ENCODE results near the gene ALPK3. TPM values are rescaled to one million over a fixed set of nuclear protein-coding genes. Genes with fewer than 3 reads are reported as not detected.

The ALPK3 gene
- total and polyA plus RNA-seq, 4 experiments from 2014 or later = 0.01 to 0.58 (median 0.26) TPM; not detected in 1

DNA sequence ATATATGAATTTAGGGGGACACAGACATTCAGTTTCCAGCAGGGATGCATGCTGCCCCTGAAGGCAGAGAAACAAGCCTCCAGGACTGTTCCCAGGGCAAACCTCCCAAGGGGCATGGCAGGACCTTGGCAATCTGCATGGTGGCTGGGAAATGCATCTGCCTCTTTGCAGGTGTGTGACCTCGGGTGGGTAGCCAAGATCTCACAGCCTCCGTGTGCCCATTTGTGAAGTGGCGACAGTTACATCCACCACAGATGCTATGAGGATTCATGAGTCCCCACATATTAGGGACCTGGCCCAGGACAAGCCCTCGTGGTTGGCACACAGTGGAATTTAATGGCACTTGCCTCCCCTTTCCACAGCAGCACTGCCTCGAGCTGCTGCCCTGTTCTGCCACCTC is 97.2 kb downstream of the ALPK3 start:
- no peaks in the 10 kb centered on the region for H3K27me3 ChIP-seq (ENCODE audit: insufficient read depth, low read length)
- H3K4me1 ChIP-seq (ENCODE audit: insufficient read depth, low read length) = no peaks in the 10 kb centered on the region
- intact Hi-C loops (cut with micrococcal nuclease) = no loop called here
- POLR2A ChIA-PET (ENCODE audit: partially characterized antibody) = no interaction called here
- Mint-ChIP-seq H3K9me3 (peaks cover 0 to 2% (median 0%) of the 10 kb centered on the region in 8 donors), H3K4me3 (no peak overlapping the region), H3K27me3 (peaks cover 6 to 10% of the 10 kb centered on the region in 2 donors), H3K36me3 (no peaks in the 10 kb centered on the region), H3K27ac (no peak overlapping the region), H3K4me1 (peaks cover 0 to 2% (median 0%) of the 10 kb centered on the region in 4 donors)
- H3K27ac ChIP-seq (ENCODE audit: low read depth, low read length) = no peak overlapping the region
- no peaks in the 10 kb centered on the region for H3K9me3 ChIP-seq (ENCODE audit: control insufficient read depth in 1 of 2, low read length in 2 of 2)
- CTCF ChIA-PET (ENCODE audit: partially characterized antibody) = no interaction called here
- no peak overlapping the region for H3K4me3 ChIP-seq (ENCODE audit: low read length in 2 of 2)
- H3K36me3 ChIP-seq (ENCODE audit: insufficient read depth, low read length) = no peaks in the 10 kb centered on the region
- no peak for DNase-seq

DNA sequence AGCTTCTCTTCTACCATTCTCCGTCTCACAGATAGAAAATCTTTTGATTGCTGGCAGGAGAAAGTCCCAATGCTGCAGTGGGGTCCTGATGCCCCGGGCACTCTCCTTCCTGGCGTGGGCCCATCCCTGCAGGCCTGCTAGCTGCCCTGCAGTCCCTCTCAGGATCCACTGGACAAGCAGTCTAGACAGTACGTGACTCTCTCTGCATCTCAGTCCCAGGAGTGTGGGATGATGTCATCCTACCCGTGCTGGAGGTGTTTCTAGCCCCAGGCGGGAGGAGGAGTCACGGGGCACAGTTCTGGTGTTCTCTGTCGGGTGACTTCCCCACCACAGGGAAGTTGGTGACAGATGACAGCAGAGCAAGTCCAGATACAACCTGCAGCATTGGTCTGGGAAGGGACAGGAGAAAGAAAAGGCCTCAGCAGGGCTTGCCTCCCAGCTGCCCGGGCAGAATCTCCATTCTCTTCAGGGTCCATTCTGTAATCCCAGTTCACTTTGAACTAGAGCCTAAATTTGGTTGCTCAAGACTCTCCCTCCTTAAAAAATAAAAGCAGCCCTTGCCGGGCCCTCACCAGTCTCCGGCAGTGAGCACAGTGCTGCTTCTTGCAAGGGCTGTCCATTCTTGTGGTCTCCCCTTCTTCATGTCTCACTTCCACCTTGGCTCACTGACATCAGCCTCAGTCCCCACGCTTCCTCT is 97.9 kb downstream of the ALPK3 start:
- CTCF ChIA-PET (ENCODE audit: partially characterized antibody) = no interaction called here
- peak in 1 of 5 donors; percentile 46 for DNase-seq
- H3K27ac ChIP-seq (ENCODE audit: low read depth, low read length) = no peak overlapping the region
- Mint-ChIP-seq H3K27me3 (peaks cover 6 to 10% of the 10 kb centered on the region in 2 donors), H3K4me3 (no peak overlapping the region), H3K27ac (peak overlapping the region in 1 of 7 donors; percentile 89), H3K9me3 (peaks cover 0 to 2% (median 0%) of the 10 kb centered on the region in 8 donors), H3K4me1 (peaks cover 0 to 2% (median 0%) of the 10 kb centered on the region in 4 donors), H3K36me3 (no peaks in the 10 kb centered on the region)
- H3K4me1 ChIP-seq (ENCODE audit: insufficient read depth, low read length) = no peaks in the 10 kb centered on the region
- no peak overlapping the region for H3K4me3 ChIP-seq (ENCODE audit: low read length in 2 of 2)
- no peaks in the 10 kb centered on the region for H3K36me3 ChIP-seq (ENCODE audit: insufficient read depth, low read length)
- no peaks in the 10 kb centered on the region for H3K27me3 ChIP-seq (ENCODE audit: insufficient read depth, low read length)
- no peaks in the 10 kb centered on the region for H3K9me3 ChIP-seq (ENCODE audit: control insufficient read depth in 1 of 2, low read length in 2 of 2)
- POLR2A ChIA-PET (ENCODE audit: partially characterized antibody) = no interaction called here
- intact Hi-C loops (cut with micrococcal nuclease) = no loop called here

DNA sequence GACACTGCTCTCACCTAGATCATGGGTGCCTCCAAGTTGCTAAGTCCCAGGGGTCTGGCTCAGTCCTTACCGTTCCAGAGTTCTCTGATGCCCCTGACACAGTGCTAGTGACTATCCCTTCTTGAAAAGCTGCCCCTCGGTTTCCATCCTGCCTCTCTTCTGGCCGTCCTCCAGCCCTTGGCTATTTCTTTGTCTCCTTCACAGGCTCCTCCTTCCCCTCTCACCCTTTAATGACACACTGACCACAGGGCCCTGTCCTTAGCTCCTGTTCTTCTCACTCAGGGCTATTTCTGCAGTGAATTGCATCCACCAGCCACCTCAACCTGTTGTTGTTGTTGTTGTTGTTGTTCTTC is 98.4 kb downstream of the ALPK3 start:
- H3K27ac ChIP-seq (ENCODE audit: low read depth, low read length) = no peak overlapping the region
- peaks cover 6 to 10% of the 10 kb centered on the region in 2 donors for H3K27me3 Mint-ChIP-seq
- H3K9me3 Mint-ChIP-seq = peaks cover 0 to 2% (median 0%) of the 10 kb centered on the region in 8 donors
- ChIA-PET POLR2A (ENCODE audit: partially characterized antibody) (no interaction called here), CTCF (ENCODE audit: partially characterized antibody) (interaction anchor here (1.3 kb wide), 1 partner anchor 13 kb away, joined by 3 read pairs; no protein-coding TSS in a partner anchor)
- H3K36me3 Mint-ChIP-seq = no peaks in the 10 kb centered on the region
- no peak overlapping the region for H3K4me3 ChIP-seq (ENCODE audit: low read length in 2 of 2)
- intact Hi-C loops (cut with micrococcal nuclease) = no loop called here
- H3K27ac Mint-ChIP-seq = peak overlapping the region in 1 of 7 donors; percentile 21
- peaks cover 0 to 2% (median 0%) of the 10 kb centered on the region in 4 donors for H3K4me1 Mint-ChIP-seq
- no peak for DNase-seq
- H3K36me3 ChIP-seq (ENCODE audit: insufficient read depth, low read length) = no peaks in the 10 kb centered on the region
- H3K4me3 Mint-ChIP-seq = no peak overlapping the region
- H3K9me3 ChIP-seq (ENCODE audit: control insufficient read depth in 1 of 2, low read length in 2 of 2) = no peaks in the 10 kb centered on the region
- no peaks in the 10 kb centered on the region for H3K27me3 ChIP-seq (ENCODE audit: insufficient read depth, low read length)
- H3K4me1 ChIP-seq (ENCODE audit: insufficient read depth, low read length) = no peaks in the 10 kb centered on the region

- peaks cover 4 to 7% of the 10 kb centered on the region in 2 donors for H3K27me3 Mint-ChIP-seq
- no peak overlapping the region for H3K4me3 Mint-ChIP-seq
- Histone ChIP-seq H3K27me3 (ENCODE audit: insufficient read depth, low read length) (no peaks in the 10 kb centered on the region), H3K27ac (ENCODE audit: low read depth, low read length) (no peak overlapping the region), H3K9me3 (ENCODE audit: control insufficient read depth in 1 of 2, low read length in 2 of 2) (no peaks in the 10 kb centered on the region), H3K4me1 (ENCODE audit: insufficient read depth, low read length) (no peaks in the 10 kb centered on the region), H3K36me3 (ENCODE audit: insufficient read depth, low read length) (no peaks in the 10 kb centered on the region), H3K4me3 (ENCODE audit: low read length in 2 of 2) (no peak overlapping the region)
- H3K9me3 Mint-ChIP-seq = peaks cover 0 to 2% (median 0%) of the 10 kb centered on the region in 8 donors
- peaks cover 0 to 2% (median 0%) of the 10 kb centered on the region in 4 donors for H3K4me1 Mint-ChIP-seq
- no peak for DNase-seq
- ChIA-PET POLR2A (ENCODE audit: partially characterized antibody) (no interaction called here), CTCF (ENCODE audit: partially characterized antibody) (interaction anchor here (1.3 kb wide), 1 partner anchor 8 kb away, joined by 3 read pairs; no protein-coding TSS in a partner anchor)
- no peak overlapping the region for H3K27ac Mint-ChIP-seq
- intact Hi-C loops (cut with micrococcal nuclease) = no loop called here
- H3K36me3 Mint-ChIP-seq = no peaks in the 10 kb centered on the region
These were observed 100.3 kb downstream of the ALPK3 start for GRCh38 chr15:84917452-84917851.

DNA sequence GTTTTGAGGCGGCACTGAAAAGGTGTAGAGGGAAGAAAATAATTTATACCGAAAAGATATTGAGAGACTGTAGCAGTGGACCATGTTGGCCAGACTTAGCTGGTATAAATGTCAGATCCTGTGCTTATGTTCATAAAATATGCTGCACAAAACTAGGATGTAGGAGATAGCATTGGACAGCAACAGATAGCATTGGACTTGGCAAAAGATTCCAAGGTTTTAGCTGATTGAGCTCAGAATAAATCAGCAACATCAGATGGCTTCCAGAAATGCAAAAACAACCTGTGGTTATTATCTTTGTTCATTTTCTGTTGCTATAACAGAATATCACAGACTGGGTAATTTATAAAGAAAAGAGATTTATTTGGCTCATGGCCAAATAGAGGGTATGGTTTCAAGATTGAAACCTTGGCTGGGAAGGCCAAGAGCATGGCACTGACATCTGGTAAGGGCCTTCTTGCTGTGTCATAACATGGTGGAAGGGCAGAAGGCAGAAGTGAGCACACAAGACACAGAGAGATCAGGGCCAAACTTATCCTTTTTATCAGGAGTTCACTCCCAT is 102.0 kb downstream of the ALPK3 start:
- POLR2A ChIA-PET (ENCODE audit: partially characterized antibody) = no interaction called here
- Histone ChIP-seq H3K36me3 (ENCODE audit: insufficient read depth, low read length) (no peaks in the 10 kb centered on the region), H3K4me1 (ENCODE audit: insufficient read depth, low read length) (no peaks in the 10 kb centered on the region), H3K4me3 (ENCODE audit: low read length in 2 of 2) (no peak overlapping the region), H3K27ac (ENCODE audit: low read depth, low read length) (no peak overlapping the region), H3K27me3 (ENCODE audit: insufficient read depth, low read length) (no peaks in the 10 kb centered on the region), H3K9me3 (ENCODE audit: control insufficient read depth in 1 of 2, low read length in 2 of 2) (no peaks in the 10 kb centered on the region)
- Mint-ChIP-seq H3K9me3 (peaks cover 0 to 2% (median 0%) of the 10 kb centered on the region in 8 donors), H3K27ac (no peak overlapping the region), H3K4me3 (no peak overlapping the region), H3K27me3 (peaks cover 4 to 7% of the 10 kb centered on the region in 2 donors), H3K4me1 (peaks cover 0 to 2% (median 0%) of the 10 kb centered on the region in 4 donors), H3K36me3 (no peaks in the 10 kb centered on the region)
- CTCF ChIA-PET (ENCODE audit: partially characterized antibody) = no interaction called here
- no peak for DNase-seq
- intact Hi-C loops (cut with micrococcal nuclease) = no loop called here

DNA sequence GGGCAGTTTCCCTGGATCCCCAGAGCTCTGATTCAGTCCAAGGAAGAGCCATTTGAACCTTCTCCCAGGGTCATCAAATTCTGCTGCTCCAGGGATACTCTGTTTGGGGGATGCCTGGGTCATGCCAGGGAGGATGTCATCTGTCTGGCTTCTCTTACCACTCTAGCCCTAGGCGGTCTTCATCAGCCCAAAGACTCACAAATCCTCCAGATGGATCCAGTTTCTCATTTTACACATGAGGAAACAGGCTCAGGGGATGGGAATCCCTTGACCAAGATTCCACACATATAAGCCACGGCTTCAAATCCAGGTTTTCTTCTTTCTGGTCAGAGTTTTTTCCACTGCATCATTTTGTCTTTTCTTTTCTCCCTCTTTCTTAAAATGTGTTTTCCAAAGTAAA is 104.0 kb downstream of the ALPK3 start:
- POLR2A ChIA-PET (ENCODE audit: partially characterized antibody) = no interaction called here
- no peaks in the 10 kb centered on the region for H3K27me3 Mint-ChIP-seq
- CTCF ChIA-PET (ENCODE audit: partially characterized antibody) = no interaction called here
- H3K27me3 ChIP-seq (ENCODE audit: insufficient read depth, low read length) = no peaks in the 10 kb centered on the region
- H3K4me3 ChIP-seq (ENCODE audit: low read length in 2 of 2) = no peak overlapping the region
- H3K36me3 Mint-ChIP-seq = no peaks in the 10 kb centered on the region
- no peaks in the 10 kb centered on the region for H3K9me3 Mint-ChIP-seq
- no peaks in the 10 kb centered on the region for H3K36me3 ChIP-seq (ENCODE audit: insufficient read depth, low read length)
- H3K27ac Mint-ChIP-seq = no peak overlapping the region
- H3K4me1 Mint-ChIP-seq = no peaks in the 10 kb centered on the region
- intact Hi-C loops (cut with micrococcal nuclease) = no loop called here
- no peak overlapping the region for H3K27ac ChIP-seq (ENCODE audit: low read depth, low read length)
- H3K9me3 ChIP-seq (ENCODE audit: control insufficient read depth in 1 of 2, low read length in 2 of 2) = no peaks in the 10 kb centered on the region
- no peak for DNase-seq
- H3K4me3 Mint-ChIP-seq = no peak overlapping the region
- no peaks in the 10 kb centered on the region for H3K4me1 ChIP-seq (ENCODE audit: insufficient read depth, low read length)

DNA sequence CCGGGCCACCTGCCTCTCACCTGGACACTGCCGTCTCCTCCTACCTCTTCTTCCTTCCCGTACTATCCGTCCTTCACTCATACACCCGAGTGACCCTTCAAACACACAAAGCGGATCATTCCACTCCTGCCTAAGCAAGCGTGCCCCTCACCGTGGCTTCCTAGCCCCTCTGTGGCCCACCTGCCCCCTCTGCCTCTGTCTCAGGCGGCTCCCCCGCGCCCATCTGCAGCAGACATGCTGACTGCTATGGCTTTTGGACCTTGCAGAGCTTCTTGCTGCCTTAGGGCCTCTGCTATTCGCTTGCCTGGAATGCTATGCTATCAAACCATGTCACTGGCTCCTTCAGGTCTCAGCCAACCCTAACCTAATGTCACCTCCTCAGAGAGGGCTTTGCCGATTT is 105.4 kb downstream of the ALPK3 start:
- Histone ChIP-seq H3K36me3 (ENCODE audit: insufficient read depth, low read length) (no peaks in the 10 kb centered on the region), H3K4me3 (ENCODE audit: low read length in 2 of 2) (no peak overlapping the region), H3K27ac (ENCODE audit: low read depth, low read length) (no peak overlapping the region), H3K27me3 (ENCODE audit: insufficient read depth, low read length) (no peaks in the 10 kb centered on the region), H3K4me1 (ENCODE audit: insufficient read depth, low read length) (no peaks in the 10 kb centered on the region), H3K9me3 (ENCODE audit: control insufficient read depth in 1 of 2, low read length in 2 of 2) (no peaks in the 10 kb centered on the region)
- intact Hi-C loops (cut with micrococcal nuclease) = no loop called here
- no peaks in the 10 kb centered on the region for H3K27me3 Mint-ChIP-seq
- POLR2A ChIA-PET (ENCODE audit: partially characterized antibody) = no interaction called here
- no peaks in the 10 kb centered on the region for H3K4me1 Mint-ChIP-seq
- no peaks in the 10 kb centered on the region for H3K36me3 Mint-ChIP-seq
- H3K27ac Mint-ChIP-seq = no peak overlapping the region
- CTCF ChIA-PET (ENCODE audit: partially characterized antibody) = no interaction called here
- H3K4me3 Mint-ChIP-seq = no peak overlapping the region
- DNase-seq = no peak
- no peaks in the 10 kb centered on the region for H3K9me3 Mint-ChIP-seq
